HuH-7 (cell line): ENCODE results near the gene KLHDC9.
"Not testable (repeated sequence)": the region's sequence is repeated elsewhere in the genome, so short reads cannot be mapped to it uniquely, and the experiment has no call there.

Experiments used
- DNase-seq: peaks from one replicate; pipeline ENCODE4 v3.0.0; 2011; ENCODE audit warnings: low spot score

The KLHDC9 gene

GRCh38 chr1:161098210-161099068 is at the start of gene KLHDC9:
Gene KLHDC9, plus strand, starts transcription at chr1:161098361. Its CDS starts 175 bp downstream, at chr1:161098536.
- peak; percentile 87 for DNase-seq

GRCh38 chr1:161048949-161049722 is 49.0 kb upstream of the KLHDC9 start:
- no peak for DNase-seq

- no peak for DNase-seq
These were observed 46.9 kb upstream of the KLHDC9 start for GRCh38 chr1:161051219-161051618.

GRCh38 chr1:161052899-161053298 is 45.3 kb upstream of the KLHDC9 start:
- no peak for DNase-seq

- no peak for DNase-seq
These were observed 43.9 kb upstream of the KLHDC9 start for GRCh38 chr1:161054232-161054631.

GRCh38 chr1:161054805-161055204 is 43.4 kb upstream of the KLHDC9 start:
- DNase-seq = no peak

- DNase-seq = no peak
These were observed 38.9 kb upstream of the KLHDC9 start for GRCh38 chr1:161059293-161059692.

GRCh38 chr1:161061419-161061818 is 36.7 kb upstream of the KLHDC9 start:
- no peak for DNase-seq

GRCh38 chr1:161063936-161064335 is 34.2 kb upstream of the KLHDC9 start:
- DNase-seq = not testable (repeated sequence)

GRCh38 chr1:161065681-161066080 is 32.5 kb upstream of the KLHDC9 start:
- not testable (repeated sequence) for DNase-seq

GRCh38 chr1:161066694-161067093 is 31.5 kb upstream of the KLHDC9 start:
- no peak for DNase-seq

- DNase-seq = no peak
These were observed 29.6 kb upstream of the KLHDC9 start for GRCh38 chr1:161068306-161069234.

GRCh38 chr1:161069241-161069640 is 28.9 kb upstream of the KLHDC9 start:
- no peak for DNase-seq

- no peak for DNase-seq
These were observed 28.4 kb upstream of the KLHDC9 start, which contains the start of gene ARHGAP30 for GRCh38 chr1:161069731-161070270. Gene ARHGAP30, minus strand, starts transcription at chr1:161069891. Its CDS starts 267 bp downstream, at chr1:161069624.

- DNase-seq = no peak
These were observed 27.4 kb upstream of the KLHDC9 start for GRCh38 chr1:161070761-161071160.

- DNase-seq = peak; percentile 74
These were observed 26.2 kb upstream of the KLHDC9 start for GRCh38 chr1:161071886-161072371.

GRCh38 chr1:161072751-161073449 is 25.3 kb upstream of the KLHDC9 start:
- DNase-seq = no peak

GRCh38 chr1:161073474-161074121 is 24.6 kb upstream of the KLHDC9 start:
- no peak for DNase-seq

GRCh38 chr1:161074676-161075368 is 23.3 kb upstream of the KLHDC9 start:
- DNase-seq = no peak

- no peak for DNase-seq
These were observed 21.8 kb upstream of the KLHDC9 start for GRCh38 chr1:161076410-161076809.
